Dendritic cell treated with granulocyte-macrophage colony-stimulating factor and Interleukin-4, amounts not matched to agents 40 ng/mL and 50 ng/mL, for 4 days (primary cell): ENCODE measurements around the gene CD68.

Experiments used
- H3K27ac Mint-ChIP-seq: one replicate; pipeline ENCODE4 v1.8.0; 2022; ENCODE audit warnings: mild to moderate bottlenecking, mixed read lengths
- H3K27me3 Mint-ChIP-seq: one replicate; pipeline ENCODE4 v1.8.0; 2022; ENCODE audit warnings: mild to moderate bottlenecking, mixed read lengths
- H3K36me3 Mint-ChIP-seq: one replicate; pipeline ENCODE4 v1.8.0; 2022; ENCODE audit warnings: low read depth, mixed read lengths
- H3K4me1 Mint-ChIP-seq: one replicate; pipeline ENCODE4 v1.8.0; 2022; ENCODE audit warnings: low read depth, mixed read lengths
- H3K4me3 Mint-ChIP-seq: one replicate; pipeline ENCODE4 v1.8.0; 2022; ENCODE audit warnings: mild to moderate bottlenecking, moderate library complexity, mixed read lengths
- H3K9me3 Mint-ChIP-seq: one replicate; pipeline ENCODE4 v1.8.0; 2022; ENCODE audit warnings: mixed read lengths
- intact Hi-C: fragments of 100-400 bp; cut with micrococcal nuclease; formaldehyde crosslinking; loops from one replicate; pipeline ENCODE4 v1.15.0; 2022

The CD68 gene

GRCh38 chr17:7579001-7579833 is at the start of gene CD68:
CD68 (plus strand) TSS chr17:7579638; CDS start chr17:7579678, 40 bp downstream.
- Mint-ChIP-seq H3K27ac (peak within 1 kb of the TSS; percentile 92), H3K36me3 (peaks cover 100% of the 10 kb centered on the region), H3K4me3 (peak within 1 kb of the TSS; percentile 97), H3K9me3 (no peaks in the 10 kb centered on the region), H3K4me1 (peaks cover 82% of the 10 kb centered on the region), H3K27me3 (no peaks in the 10 kb centered on the region)
- intact Hi-C loops, result no loop called here

GRCh38 chr17:7530023-7530900 is 49.2 kb upstream of the CD68 start:
- no peaks in the 10 kb centered on the region for H3K36me3 Mint-ChIP-seq
- H3K4me1 Mint-ChIP-seq, result peaks cover 6% of the 10 kb centered on the region
- intact Hi-C loops, result no loop called here
- H3K9me3 Mint-ChIP-seq, result peaks cover 14% of the 10 kb centered on the region
- H3K4me3 Mint-ChIP-seq, result no peak overlapping the region
- H3K27me3 Mint-ChIP-seq, result no peaks in the 10 kb centered on the region
- H3K27ac Mint-ChIP-seq, result no peak overlapping the region

GRCh38 chr17:7538050-7538449 is 41.4 kb upstream of the CD68 start:
- H3K27ac Mint-ChIP-seq, result no peak overlapping the region
- peaks cover 19% of the 10 kb centered on the region for H3K9me3 Mint-ChIP-seq
- no peak overlapping the region for H3K4me3 Mint-ChIP-seq

GRCh38 chr17:7538891-7539545 is 40.4 kb upstream of the CD68 start:
- Mint-ChIP-seq H3K27ac (no peak overlapping the region), H3K9me3 (peaks cover 19% of the 10 kb centered on the region), H3K4me3 (no peak overlapping the region), H3K36me3 (no peaks in the 10 kb centered on the region), H3K27me3 (peaks cover 6% of the 10 kb centered on the region), H3K4me1 (no peaks in the 10 kb centered on the region)
- intact Hi-C loops, result no loop called here

More at GRCh38 chr17:7538050-7538449, 41.4 kb upstream of the CD68 start:
- intact Hi-C loops, result no loop called here
- Mint-ChIP-seq H3K27me3 (peaks cover 6% of the 10 kb centered on the region), H3K4me1 (no peaks in the 10 kb centered on the region), H3K36me3 (no peaks in the 10 kb centered on the region)

- Mint-ChIP-seq H3K36me3 (no peaks in the 10 kb centered on the region), H3K27me3 (peaks cover 6% of the 10 kb centered on the region), H3K4me1 (no peaks in the 10 kb centered on the region), H3K27ac (no peak overlapping the region), H3K9me3 (peaks cover 19% of the 10 kb centered on the region), H3K4me3 (no peak overlapping the region)
- intact Hi-C loops, result no loop called here
Observed at GRCh38 chr17:7541074-7541621, 38.3 kb upstream of the CD68 start.

- Mint-ChIP-seq H3K4me3 (no peak overlapping the region), H3K4me1 (peaks cover 20% of the 10 kb centered on the region), H3K36me3 (peaks cover 15% of the 10 kb centered on the region), H3K27ac (no peak overlapping the region), H3K9me3 (no peaks in the 10 kb centered on the region), H3K27me3 (peaks cover 5% of the 10 kb centered on the region)
- intact Hi-C loops, result no loop called here
Observed at GRCh38 chr17:7544911-7545310, 34.5 kb upstream of the CD68 start.

GRCh38 chr17:7548585-7549400 is 30.6 kb upstream of the CD68 start, which contains the start of gene TNFSF12:
TNFSF12 (plus strand) TSS chr17:7549058; CDS start chr17:7549154, 96 bp downstream.
- Mint-ChIP-seq H3K9me3 (no peaks in the 10 kb centered on the region), H3K4me1 (peaks cover 57% of the 10 kb centered on the region), H3K27me3 (peaks cover 5% of the 10 kb centered on the region), H3K4me3 (peak within 1 kb of the TSS; percentile 80), H3K27ac (peak within 1 kb of the TSS; percentile 86), H3K36me3 (peaks cover 37% of the 10 kb centered on the region)
- intact Hi-C loops, result no loop called here

GRCh38 chr17:7549401-7550055 is 29.9 kb upstream of the CD68 start:
- Mint-ChIP-seq H3K4me1 (peaks cover 62% of the 10 kb centered on the region), H3K9me3 (no peaks in the 10 kb centered on the region), H3K4me3 (peak overlapping the region; percentile 80), H3K36me3 (peaks cover 43% of the 10 kb centered on the region), H3K27me3 (peaks cover 5% of the 10 kb centered on the region), H3K27ac (peak overlapping the region; percentile 86)
- intact Hi-C loops, result no loop called here

GRCh38 chr17:7550344-7550743 is 29.1 kb upstream of the CD68 start:
- Mint-ChIP-seq H3K27me3 (peaks cover 5% of the 10 kb centered on the region), H3K27ac (peak overlapping the region; percentile 86), H3K9me3 (no peaks in the 10 kb centered on the region), H3K36me3 (peaks cover 51% of the 10 kb centered on the region), H3K4me1 (peaks cover 71% of the 10 kb centered on the region), H3K4me3 (peak overlapping the region; percentile 80)
- intact Hi-C loops, result no loop called here

- intact Hi-C loops, result no loop called here
- Mint-ChIP-seq H3K4me3 (peak overlapping the region; percentile 22), H3K27me3 (peaks cover 5% of the 10 kb centered on the region), H3K9me3 (no peaks in the 10 kb centered on the region), H3K36me3 (peaks cover 58% of the 10 kb centered on the region), H3K4me1 (peaks cover 81% of the 10 kb centered on the region), H3K27ac (peak overlapping the region; percentile 86)
Observed at GRCh38 chr17:7551396-7551795, 28.0 kb upstream of the CD68 start.

- Mint-ChIP-seq H3K9me3 (no peaks in the 10 kb centered on the region), H3K36me3 (peaks cover 70% of the 10 kb centered on the region), H3K4me1 (peaks cover 91% of the 10 kb centered on the region), H3K4me3 (peak overlapping the region; percentile 27), H3K27ac (peak overlapping the region; percentile 86), H3K27me3 (peaks cover 1% of the 10 kb centered on the region)
- intact Hi-C loops, result no loop called here
Observed at GRCh38 chr17:7552621-7553051, 26.8 kb upstream of the CD68 start.

- H3K9me3 Mint-ChIP-seq, result no peaks in the 10 kb centered on the region
- peaks cover 74% of the 10 kb centered on the region for H3K36me3 Mint-ChIP-seq
- no peaks in the 10 kb centered on the region for H3K27me3 Mint-ChIP-seq
- H3K4me1 Mint-ChIP-seq, result peaks cover 90% of the 10 kb centered on the region
- peak overlapping the region; percentile 44 for H3K4me3 Mint-ChIP-seq
- intact Hi-C loops, result no loop called here
- peak overlapping the region; percentile 86 for H3K27ac Mint-ChIP-seq
Observed at GRCh38 chr17:7553356-7553755, 26.1 kb upstream of the CD68 start.
